ENCODE data around the gene C1orf232. TPM values are rescaled to one million over a fixed set of nuclear protein-coding genes. Genes with fewer than 3 reads are reported as not detected.
A peak's percentile ranks its signal among the peaks of the same experiment; 100 is the strongest.

Gene C1orf232
- total and polyA plus RNA-seq, 9 of the 15 experiments (the other 6 are each of a cell fraction or from before 2014, with no cell fraction given) = not detected

DNA sequence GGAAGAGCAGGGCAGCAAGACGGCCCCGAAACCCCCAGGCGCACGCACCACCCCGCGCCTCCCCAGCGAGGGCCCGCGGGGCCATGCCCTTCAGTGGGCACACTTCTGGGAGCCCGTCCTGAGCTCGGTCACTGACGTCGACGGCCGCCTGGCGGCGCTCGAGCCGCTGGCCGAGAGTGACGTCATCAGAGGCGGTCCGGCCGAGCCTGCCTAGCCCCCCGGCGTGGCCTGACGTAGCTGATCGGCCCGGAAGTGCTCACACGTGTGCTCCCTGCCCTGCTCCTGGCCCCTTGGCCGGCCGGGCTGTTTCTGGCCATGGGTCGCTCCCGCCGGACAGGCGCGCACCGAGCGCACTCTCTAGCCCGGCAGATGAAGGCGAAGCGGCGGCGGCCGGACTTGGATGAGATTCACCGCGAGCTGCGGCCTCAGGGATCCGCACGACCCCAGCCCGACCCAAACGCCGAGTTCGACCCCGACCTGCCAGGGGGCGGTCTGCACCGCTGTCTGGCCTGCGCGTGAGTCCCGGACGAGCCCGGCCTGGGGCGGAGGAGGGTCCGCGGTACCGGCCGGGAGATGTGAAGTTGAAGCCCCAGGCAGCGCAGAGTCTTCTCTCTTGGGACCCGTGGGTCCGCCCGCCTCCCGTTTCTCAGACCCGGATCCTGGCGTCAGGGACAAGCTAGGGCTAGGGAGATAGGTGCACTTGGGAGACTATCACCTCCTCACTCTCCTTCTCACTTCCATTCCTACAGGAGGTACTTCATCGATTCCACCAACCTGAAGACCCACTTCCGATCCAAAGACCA, 1.1 kb upstream of the C1orf232 start, which contains the start of gene ZNF593 (continued):
- TF ChIP-seq, protein P1, sequence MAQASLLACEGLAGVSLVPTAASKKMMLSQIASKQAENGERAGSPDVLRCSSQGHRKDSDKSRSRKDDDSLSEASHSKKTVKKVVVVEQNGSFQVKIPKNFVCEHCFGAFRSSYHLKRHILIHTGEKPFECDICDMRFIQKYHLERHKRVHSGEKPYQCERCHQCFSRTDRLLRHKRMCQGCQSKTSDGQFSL (CRISPR knock-in tag; IDR thresholded peaks at IDR 0.05) = no peak
- TF ChIP-seq, protein P1 (tag; IDR thresholded peaks at IDR 0.05) = no peak
- peak; percentile 98; the same call in 1 of the 2 replicates for TF ChIP-seq KAT7 (CRISPR knock-in tag; IDR thresholded peaks at IDR 0.05; ENCODE audit: borderline replicate concordance)
- no peak for TF ChIP-seq MEF2D (tag; conservative IDR thresholded peaks at IDR 0.05; ENCODE audit: low read depth)
- TF ChIP-seq, protein P2, sequence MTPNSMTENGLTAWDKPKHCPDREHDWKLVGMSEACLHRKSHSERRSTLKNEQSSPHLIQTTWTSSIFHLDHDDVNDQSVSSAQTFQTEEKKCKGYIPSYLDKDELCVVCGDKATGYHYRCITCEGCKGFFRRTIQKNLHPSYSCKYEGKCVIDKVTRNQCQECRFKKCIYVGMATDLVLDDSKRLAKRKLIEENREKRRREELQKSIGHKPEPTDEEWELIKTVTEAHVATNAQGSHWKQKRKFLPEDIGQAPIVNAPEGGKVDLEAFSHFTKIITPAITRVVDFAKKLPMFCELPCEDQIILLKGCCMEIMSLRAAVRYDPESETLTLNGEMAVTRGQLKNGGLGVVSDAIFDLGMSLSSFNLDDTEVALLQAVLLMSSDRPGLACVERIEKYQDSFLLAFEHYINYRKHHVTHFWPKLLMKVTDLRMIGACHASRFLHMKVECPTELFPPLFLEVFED (CRISPR knock-in tag; conservative IDR thresholded peaks at IDR 0.05) = no peak
- TF ChIP-seq KDM5B (IDR thresholded peaks at IDR 0.05; ENCODE audit: insufficient replicate concordance, low read depth, low read length) = peak; percentile 82
- TF ChIP-seq, protein P3, sequence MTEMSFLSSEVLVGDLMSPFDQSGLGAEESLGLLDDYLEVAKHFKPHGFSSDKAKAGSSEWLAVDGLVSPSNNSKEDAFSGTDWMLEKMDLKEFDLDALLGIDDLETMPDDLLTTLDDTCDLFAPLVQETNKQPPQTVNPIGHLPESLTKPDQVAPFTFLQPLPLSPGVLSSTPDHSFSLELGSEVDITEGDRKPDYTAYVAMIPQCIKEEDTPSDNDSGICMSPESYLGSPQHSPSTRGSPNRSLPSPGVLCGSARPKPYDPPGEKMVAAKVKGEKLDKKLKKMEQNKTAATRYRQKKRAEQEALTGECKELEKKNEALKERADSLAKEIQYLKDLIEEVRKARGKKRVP (CRISPR knock-in tag; IDR thresholded peaks at IDR 0.05) = no peak; the same call in 1 of the 2 replicates
- TF ChIP-seq, protein P4, sequence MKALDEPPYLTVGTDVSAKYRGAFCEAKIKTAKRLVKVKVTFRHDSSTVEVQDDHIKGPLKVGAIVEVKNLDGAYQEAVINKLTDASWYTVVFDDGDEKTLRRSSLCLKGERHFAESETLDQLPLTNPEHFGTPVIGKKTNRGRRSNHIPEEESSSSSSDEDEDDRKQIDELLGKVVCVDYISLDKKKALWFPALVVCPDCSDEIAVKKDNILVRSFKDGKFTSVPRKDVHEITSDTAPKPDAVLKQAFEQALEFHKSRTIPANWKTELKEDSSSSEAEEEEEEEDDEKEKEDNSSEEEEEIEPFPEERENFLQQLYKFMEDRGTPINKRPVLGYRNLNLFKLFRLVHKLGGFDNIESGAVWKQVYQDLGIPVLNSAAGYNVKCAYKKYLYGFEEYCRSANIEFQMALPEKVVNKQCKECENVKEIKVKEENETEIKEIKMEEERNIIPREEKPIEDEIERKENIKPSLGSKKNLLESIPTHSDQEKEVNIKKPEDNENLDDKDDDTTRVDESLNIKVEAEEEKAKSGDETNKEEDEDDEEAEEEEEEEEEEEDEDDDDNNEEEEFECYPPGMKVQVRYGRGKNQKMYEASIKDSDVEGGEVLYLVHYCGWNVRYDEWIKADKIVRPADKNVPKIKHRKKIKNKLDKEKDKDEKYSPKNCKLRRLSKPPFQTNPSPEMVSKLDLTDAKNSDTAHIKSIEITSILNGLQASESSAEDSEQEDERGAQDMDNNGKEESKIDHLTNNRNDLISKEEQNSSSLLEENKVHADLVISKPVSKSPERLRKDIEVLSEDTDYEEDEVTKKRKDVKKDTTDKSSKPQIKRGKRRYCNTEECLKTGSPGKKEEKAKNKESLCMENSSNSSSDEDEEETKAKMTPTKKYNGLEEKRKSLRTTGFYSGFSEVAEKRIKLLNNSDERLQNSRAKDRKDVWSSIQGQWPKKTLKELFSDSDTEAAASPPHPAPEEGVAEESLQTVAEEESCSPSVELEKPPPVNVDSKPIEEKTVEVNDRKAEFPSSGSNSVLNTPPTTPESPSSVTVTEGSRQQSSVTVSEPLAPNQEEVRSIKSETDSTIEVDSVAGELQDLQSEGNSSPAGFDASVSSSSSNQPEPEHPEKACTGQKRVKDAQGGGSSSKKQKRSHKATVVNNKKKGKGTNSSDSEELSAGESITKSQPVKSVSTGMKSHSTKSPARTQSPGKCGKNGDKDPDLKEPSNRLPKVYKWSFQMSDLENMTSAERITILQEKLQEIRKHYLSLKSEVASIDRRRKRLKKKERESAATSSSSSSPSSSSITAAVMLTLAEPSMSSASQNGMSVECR (CRISPR knock-in tag; IDR thresholded peaks at IDR 0.05) = peak; percentile 100
- TF ChIP-seq LCOR (CRISPR knock-in tag; IDR thresholded peaks at IDR 0.05) = peak; percentile 96
- TF ChIP-seq WHSC1 (IDR thresholded peaks at IDR 0.05; ENCODE audit: low read length) = peak; percentile 27
- no peak; the same call in 1 of the 2 replicates for TF ChIP-seq ZC3H4 (CRISPR knock-in tag; IDR thresholded peaks at IDR 0.05; ENCODE audit: borderline replicate concordance)
- no peak for TF ChIP-seq POLR3A (IDR thresholded peaks at IDR 0.05; ENCODE audit: borderline replicate concordance, extremely low read depth, insufficient read depth, insufficient read length)
- TF ChIP-seq HOXB6 (CRISPR knock-in tag; IDR thresholded peaks at IDR 0.05; ENCODE audit: borderline replicate concordance) = peak; percentile 12; the same call in 1 of the 2 replicates
- TF ChIP-seq, protein P5, sequence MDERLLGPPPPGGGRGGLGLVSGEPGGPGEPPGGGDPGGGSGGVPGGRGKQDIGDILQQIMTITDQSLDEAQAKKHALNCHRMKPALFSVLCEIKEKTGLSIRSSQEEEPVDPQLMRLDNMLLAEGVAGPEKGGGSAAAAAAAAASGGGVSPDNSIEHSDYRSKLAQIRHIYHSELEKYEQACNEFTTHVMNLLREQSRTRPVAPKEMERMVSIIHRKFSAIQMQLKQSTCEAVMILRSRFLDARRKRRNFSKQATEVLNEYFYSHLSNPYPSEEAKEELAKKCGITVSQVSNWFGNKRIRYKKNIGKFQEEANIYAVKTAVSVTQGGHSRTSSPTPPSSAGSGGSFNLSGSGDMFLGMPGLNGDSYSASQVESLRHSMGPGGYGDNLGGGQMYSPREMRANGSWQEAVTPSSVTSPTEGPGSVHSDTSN (CRISPR knock-in tag; IDR thresholded peaks at IDR 0.05; ENCODE audit: low read depth) = no peak
- TF ChIP-seq, protein P5 (tag; conservative IDR thresholded peaks at IDR 0.05; ENCODE audit: low read depth) = no peak
- no peak for TF ChIP-seq ZNF347 (CRISPR knock-in tag; IDR thresholded peaks at IDR 0.05; ENCODE audit: low read depth)
